ENCODE data around the gene VSX1.

The VSX1 gene

GRCh38 chr20:25077610-25078169 is 4.3 kb downstream of the VSX1 start:
- no peaks in the 10 kb centered on the region for H3K9me3 Mint-ChIP-seq
- peaks cover 59% of the 10 kb centered on the region for H3K27me3 Mint-ChIP-seq
- H3K4me1 Mint-ChIP-seq = peaks cover 5% of the 10 kb centered on the region
- H3K36me3 Mint-ChIP-seq = no peaks in the 10 kb centered on the region
- no peak overlapping the region for H3K4me3 Mint-ChIP-seq
- no peak overlapping the region for H3K27ac Mint-ChIP-seq

GRCh38 chr20:25076731-25077609 is 5.0 kb downstream of the VSX1 start:
- H3K36me3 Mint-ChIP-seq = no peaks in the 10 kb centered on the region
- no peak overlapping the region for H3K4me3 Mint-ChIP-seq
- H3K27ac Mint-ChIP-seq = no peak overlapping the region
- peaks cover 59% of the 10 kb centered on the region for H3K27me3 Mint-ChIP-seq
- no peaks in the 10 kb centered on the region for H3K4me1 Mint-ChIP-seq
- H3K9me3 Mint-ChIP-seq = no peaks in the 10 kb centered on the region

- Mint-ChIP-seq H3K27me3 (peaks cover 59% of the 10 kb centered on the region), H3K27ac (no peak overlapping the region)
Observed at GRCh38 chr20:25076201-25076600, 5.7 kb downstream of the VSX1 start.

GRCh38 chr20:25073544-25073943 is 8.4 kb downstream of the VSX1 start:
- Mint-ChIP-seq H3K9me3 (no peaks in the 10 kb centered on the region), H3K4me3 (no peak overlapping the region), H3K27ac (no peak overlapping the region), H3K27me3 (peaks cover 50% of the 10 kb centered on the region), H3K36me3 (no peaks in the 10 kb centered on the region), H3K4me1 (no peaks in the 10 kb centered on the region)

More at GRCh38 chr20:25076201-25076600, 5.7 kb downstream of the VSX1 start:
- H3K4me1 Mint-ChIP-seq = no peaks in the 10 kb centered on the region
- no peaks in the 10 kb centered on the region for H3K36me3 Mint-ChIP-seq
- H3K9me3 Mint-ChIP-seq = no peaks in the 10 kb centered on the region
- no peak overlapping the region for H3K4me3 Mint-ChIP-seq

GRCh38 chr20:25072226-25072811 is 9.6 kb downstream of the VSX1 start:
- Mint-ChIP-seq H3K36me3 (no peaks in the 10 kb centered on the region), H3K27me3 (peaks cover 42% of the 10 kb centered on the region), H3K9me3 (no peaks in the 10 kb centered on the region), H3K4me3 (no peak overlapping the region), H3K4me1 (no peaks in the 10 kb centered on the region), H3K27ac (no peak overlapping the region)

- H3K27me3 Mint-ChIP-seq = peaks cover 36% of the 10 kb centered on the region
- no peaks in the 10 kb centered on the region for H3K9me3 Mint-ChIP-seq
- H3K27ac Mint-ChIP-seq = no peak overlapping the region
Observed at GRCh38 chr20:25071734-25072133, 10.2 kb downstream of the VSX1 start.

GRCh38 chr20:25070821-25071473 is 11.0 kb downstream of the VSX1 start:
- no peak overlapping the region for H3K27ac Mint-ChIP-seq
- H3K9me3 Mint-ChIP-seq = no peaks in the 10 kb centered on the region
- H3K36me3 Mint-ChIP-seq = no peaks in the 10 kb centered on the region
- H3K4me1 Mint-ChIP-seq = peaks cover 4% of the 10 kb centered on the region
- H3K4me3 Mint-ChIP-seq = no peak overlapping the region
- peaks cover 35% of the 10 kb centered on the region for H3K27me3 Mint-ChIP-seq

More at GRCh38 chr20:25071734-25072133, 10.2 kb downstream of the VSX1 start:
- Mint-ChIP-seq H3K36me3 (no peaks in the 10 kb centered on the region), H3K4me1 (no peaks in the 10 kb centered on the region), H3K4me3 (no peak overlapping the region)

- peaks cover 16% of the 10 kb centered on the region for H3K27me3 Mint-ChIP-seq
- no peak overlapping the region for H3K4me3 Mint-ChIP-seq
- no peaks in the 10 kb centered on the region for H3K9me3 Mint-ChIP-seq
- H3K27ac Mint-ChIP-seq = no peak overlapping the region
- peaks cover 8% of the 10 kb centered on the region for H3K4me1 Mint-ChIP-seq
- no peaks in the 10 kb centered on the region for H3K36me3 Mint-ChIP-seq
Observed at GRCh38 chr20:25067102-25067987, 14.6 kb downstream of the VSX1 start.

GRCh38 chr20:25066386-25066785 is 15.6 kb downstream of the VSX1 start:
- H3K4me3 Mint-ChIP-seq = no peak overlapping the region
- peaks cover 11% of the 10 kb centered on the region for H3K27me3 Mint-ChIP-seq
- H3K36me3 Mint-ChIP-seq = no peaks in the 10 kb centered on the region
- H3K9me3 Mint-ChIP-seq = no peaks in the 10 kb centered on the region
- H3K27ac Mint-ChIP-seq = no peak overlapping the region
- peaks cover 8% of the 10 kb centered on the region for H3K4me1 Mint-ChIP-seq

- Mint-ChIP-seq H3K9me3 (no peaks in the 10 kb centered on the region), H3K27me3 (peaks cover 8% of the 10 kb centered on the region), H3K4me3 (no peak overlapping the region), H3K36me3 (no peaks in the 10 kb centered on the region), H3K27ac (no peak overlapping the region), H3K4me1 (peaks cover 8% of the 10 kb centered on the region)
Observed at GRCh38 chr20:25065625-25066338, 16.2 kb downstream of the VSX1 start.

- H3K36me3 Mint-ChIP-seq = no peaks in the 10 kb centered on the region
Observed at GRCh38 chr20:25065072-25065624, 16.8 kb downstream of the VSX1 start.

GRCh38 chr20:25064561-25065071 is 17.3 kb downstream of the VSX1 start:
- Mint-ChIP-seq H3K27ac (no peak overlapping the region), H3K4me1 (peaks cover 8% of the 10 kb centered on the region), H3K36me3 (no peaks in the 10 kb centered on the region), H3K9me3 (no peaks in the 10 kb centered on the region), H3K27me3 (peaks cover 3% of the 10 kb centered on the region), H3K4me3 (no peak overlapping the region)

More at GRCh38 chr20:25065072-25065624, 16.8 kb downstream of the VSX1 start:
- peaks cover 5% of the 10 kb centered on the region for H3K27me3 Mint-ChIP-seq
- H3K4me3 Mint-ChIP-seq = no peak overlapping the region
- H3K9me3 Mint-ChIP-seq = no peaks in the 10 kb centered on the region
- H3K4me1 Mint-ChIP-seq = peaks cover 8% of the 10 kb centered on the region
- H3K27ac Mint-ChIP-seq = no peak overlapping the region

GRCh38 chr20:25063981-25064380 is 18.0 kb downstream of the VSX1 start:
- H3K4me1 Mint-ChIP-seq = peaks cover 13% of the 10 kb centered on the region
- no peaks in the 10 kb centered on the region for H3K36me3 Mint-ChIP-seq
- H3K9me3 Mint-ChIP-seq = no peaks in the 10 kb centered on the region
- H3K4me3 Mint-ChIP-seq = no peak overlapping the region
- peaks cover under 1% of the 10 kb centered on the region for H3K27me3 Mint-ChIP-seq
- H3K27ac Mint-ChIP-seq = no peak overlapping the region

- Mint-ChIP-seq H3K9me3 (no peaks in the 10 kb centered on the region), H3K4me3 (no peak overlapping the region), H3K27ac (no peak overlapping the region), H3K27me3 (no peaks in the 10 kb centered on the region), H3K36me3 (no peaks in the 10 kb centered on the region), H3K4me1 (peaks cover 18% of the 10 kb centered on the region)
Observed at GRCh38 chr20:25063546-25063945, 18.4 kb downstream of the VSX1 start.
